Measurements from ENCODE around the gene MYH11. TPM values are rescaled to one million over a fixed set of nuclear protein-coding genes. Genes with fewer than 3 reads are reported as not detected.
A peak's percentile ranks its signal among the peaks of the same experiment; 100 is the strongest.

MYH11 gene
- total RNA-seq, 8 experiments from 2014 or later, result 0.05 to 5.0 (median 1.7) TPM

DNA sequence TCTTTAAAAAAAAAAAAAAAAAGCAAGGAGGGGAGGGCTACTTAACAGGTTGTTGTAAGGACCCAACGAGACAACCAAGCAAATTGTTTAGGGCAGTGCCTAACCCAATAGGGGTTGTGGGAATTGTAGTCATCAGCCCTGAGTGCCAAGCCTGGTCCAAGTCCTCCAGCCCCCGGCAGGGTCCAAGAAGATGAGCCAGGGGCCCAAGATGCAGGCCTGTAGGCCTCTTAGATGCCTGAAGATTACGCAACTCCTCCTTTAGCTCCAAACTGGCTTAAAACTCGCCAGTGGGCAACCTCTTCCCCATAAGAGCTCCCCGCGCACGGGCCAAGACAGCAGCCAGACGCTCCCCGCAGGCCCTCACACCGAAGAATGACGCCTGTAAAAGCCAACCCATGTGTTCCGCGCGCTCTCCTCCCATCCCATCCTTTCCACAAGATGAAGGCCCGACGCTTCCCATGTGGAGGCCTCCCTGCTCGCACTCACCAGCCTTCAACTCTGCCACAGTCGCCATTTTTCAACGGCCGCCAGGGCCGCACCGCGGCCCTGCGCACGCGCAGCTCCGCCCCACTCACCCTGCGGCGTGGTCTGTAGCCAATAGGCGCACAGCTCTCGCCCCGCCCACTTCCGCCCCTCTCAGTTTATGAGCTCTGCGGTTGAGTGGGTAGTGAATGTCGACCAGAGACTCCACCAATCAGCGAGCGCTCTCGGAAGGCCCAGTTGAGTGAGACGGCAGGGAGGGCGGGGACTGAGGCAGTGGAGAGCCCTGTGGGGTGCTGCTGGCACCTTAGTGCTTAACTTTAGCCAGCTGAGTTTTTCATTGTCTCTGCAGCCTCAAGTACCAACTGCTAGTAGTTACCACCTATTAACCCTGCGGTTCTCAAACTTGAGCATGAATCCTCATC lies 31.5 kb upstream of the MYH11 start, which contains the start of gene CEP20:
TSS of gene CEP20 (minus strand) at position 532 of the 905 bp plus-strand sequence. CDS start at position 514, 18 bp downstream.
- 0% methylated on average over 1 to 5 of the region's 41 CpGs; no CpG with 5 or more reads in 3 of the 10 experiments for WGBS, 10 experiments
- in situ Hi-C loops (cut with MboI; ENCODE audit: low pct_unique_long_range_greater_than_20kb in 2 of 9, low sequenced_read_pairs in 9 of 9, unreplicated experiment in 9 of 9), result no loop called here
- Histone ChIP-seq H3K27ac (peak within 1 kb of the TSS; percentile 68 to 82), H3K4me3 (peak within 1 kb of the TSS; percentile 61 to 86 (median 73)), H3K4me1 (replicated peaks in 1 of 2) (peaks cover 8 to 12% of the 10 kb centered on the region in 2 donors)
- ATAC-seq (replicated peaks in 6 of 8), result peak; percentile 98 to 100 (median 99)

DNA sequence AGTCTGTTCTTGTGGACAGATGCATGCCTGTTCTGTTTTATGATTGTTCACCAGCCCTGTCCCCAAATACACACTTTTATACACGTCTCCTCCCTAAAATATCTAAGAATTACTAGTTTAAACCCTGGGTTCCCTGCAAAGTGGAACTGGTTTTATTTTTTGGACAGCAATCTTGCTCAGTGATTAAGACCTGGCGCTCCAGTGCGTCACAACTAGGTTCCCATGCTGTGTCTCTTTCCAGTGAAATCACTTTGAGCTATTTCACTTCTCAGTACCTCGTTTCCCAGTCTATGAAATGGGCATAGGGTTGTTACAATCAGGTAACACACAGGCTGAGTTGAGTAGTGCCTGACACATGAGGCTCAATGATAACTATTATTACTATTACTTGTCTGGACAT lies 30.5 kb upstream of the MYH11 start:
- Histone ChIP-seq H3K27ac (no peak overlapping the region), H3K4me1 (replicated peaks in 1 of 2) (peaks cover 8 to 12% of the 10 kb centered on the region in 2 donors), H3K4me3 (peak overlapping the region; percentile 61 to 86 (median 73))
- in situ Hi-C loops (cut with MboI; ENCODE audit: low pct_unique_long_range_greater_than_20kb in 2 of 9, low sequenced_read_pairs in 9 of 9, unreplicated experiment in 9 of 9), result no loop called here
- 20 to 84% (median 51%) methylated on average over 1 to 4 of the region's 4 CpGs; no CpG with 5 or more reads in 4 of the 10 experiments for WGBS, 10 experiments
- no peak for ATAC-seq (replicated peaks in 6 of 8)

DNA sequence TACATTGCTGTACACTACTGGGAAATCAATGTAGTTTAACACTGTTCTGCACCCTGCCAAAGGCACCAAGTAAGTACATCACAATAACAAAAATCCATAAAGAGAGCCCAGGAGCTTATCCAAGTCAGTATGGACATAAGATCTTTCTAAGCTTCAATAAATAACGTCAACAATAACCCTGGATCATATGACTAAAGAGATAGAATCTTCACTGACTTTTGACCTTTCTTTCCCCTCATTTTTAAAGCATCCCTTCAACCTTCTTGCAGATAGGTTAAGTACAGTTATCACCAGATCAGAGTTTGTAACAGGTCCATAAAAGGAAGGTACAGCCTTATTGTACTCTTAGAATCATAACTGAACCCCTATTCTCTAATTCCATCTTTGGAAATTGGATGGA lies 29.2 kb upstream of the MYH11 start:
- Histone ChIP-seq H3K27ac (no peak overlapping the region), H3K4me1 (replicated peaks in 1 of 2) (peaks cover 8 to 12% of the 10 kb centered on the region in 2 donors), H3K4me3 (no peak overlapping the region)
- 0 to 75% (median 33%) methylated on average over 1 of the region's 1 CpG; no CpG with 5 or more reads in 6 of the 10 experiments for WGBS, 10 experiments
- no peak for ATAC-seq (replicated peaks in 6 of 8)
- in situ Hi-C loops (cut with MboI; ENCODE audit: low pct_unique_long_range_greater_than_20kb in 2 of 9, low sequenced_read_pairs in 9 of 9, unreplicated experiment in 9 of 9), result no loop called here

DNA sequence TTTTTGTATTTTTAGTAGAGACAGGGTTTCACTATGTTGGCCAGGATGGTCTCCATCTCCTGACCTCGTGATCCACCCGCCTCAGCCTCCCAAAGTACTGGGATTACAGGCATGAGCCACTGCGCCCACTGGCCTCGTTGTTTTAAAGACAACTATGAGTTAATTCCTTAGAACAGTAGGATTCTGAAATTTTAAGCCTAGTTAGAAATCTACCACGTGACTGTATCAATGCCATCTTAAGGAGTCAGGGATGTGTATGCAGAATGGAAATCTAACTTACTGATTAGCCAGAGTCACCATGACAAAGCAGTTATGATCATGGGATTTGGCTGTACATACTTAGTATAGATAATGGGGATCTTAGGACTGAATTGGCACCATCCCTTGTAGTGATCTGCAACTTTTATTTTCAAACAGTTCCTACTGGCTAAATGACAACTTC lies 28.8 kb upstream of the MYH11 start:
- ATAC-seq (replicated peaks in 6 of 8), result no peak
- WGBS, 10 experiments, result 40 to 100% (median 91%) methylated on average over 1 to 2 of the region's 5 CpGs; no CpG with 5 or more reads in 4 of the 10 experiments
- in situ Hi-C loops (cut with MboI; ENCODE audit: low pct_unique_long_range_greater_than_20kb in 2 of 9, low sequenced_read_pairs in 9 of 9, unreplicated experiment in 9 of 9), result no loop called here
- H3K27ac ChIP-seq, result no peak overlapping the region
- H3K4me1 ChIP-seq (replicated peaks in 1 of 2), result peaks cover 8 to 12% of the 10 kb centered on the region in 2 donors
- H3K4me3 ChIP-seq, result no peak overlapping the region

DNA sequence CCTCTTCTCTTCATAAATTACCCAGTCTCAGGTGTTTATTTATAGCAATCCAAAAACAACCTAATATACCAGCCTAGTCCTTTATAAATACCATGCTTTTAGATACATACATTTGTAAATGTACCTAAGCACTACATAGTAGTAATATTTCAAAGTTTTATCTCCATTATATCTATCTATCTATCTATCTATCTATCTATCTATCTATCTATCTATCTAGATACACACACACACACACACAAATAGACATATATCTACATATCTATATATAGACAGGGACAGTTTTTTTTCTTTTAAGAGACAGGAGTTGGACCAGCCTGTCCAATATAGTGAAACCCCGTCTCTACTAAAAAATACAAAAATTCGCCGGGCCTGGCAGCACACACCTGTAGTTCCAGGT lies 25.7 kb upstream of the MYH11 start:
- no peak for ATAC-seq (replicated peaks in 6 of 8)
- in situ Hi-C loops (cut with MboI; ENCODE audit: low pct_unique_long_range_greater_than_20kb in 2 of 9, low sequenced_read_pairs in 9 of 9, unreplicated experiment in 9 of 9), result no loop called here

DNA sequence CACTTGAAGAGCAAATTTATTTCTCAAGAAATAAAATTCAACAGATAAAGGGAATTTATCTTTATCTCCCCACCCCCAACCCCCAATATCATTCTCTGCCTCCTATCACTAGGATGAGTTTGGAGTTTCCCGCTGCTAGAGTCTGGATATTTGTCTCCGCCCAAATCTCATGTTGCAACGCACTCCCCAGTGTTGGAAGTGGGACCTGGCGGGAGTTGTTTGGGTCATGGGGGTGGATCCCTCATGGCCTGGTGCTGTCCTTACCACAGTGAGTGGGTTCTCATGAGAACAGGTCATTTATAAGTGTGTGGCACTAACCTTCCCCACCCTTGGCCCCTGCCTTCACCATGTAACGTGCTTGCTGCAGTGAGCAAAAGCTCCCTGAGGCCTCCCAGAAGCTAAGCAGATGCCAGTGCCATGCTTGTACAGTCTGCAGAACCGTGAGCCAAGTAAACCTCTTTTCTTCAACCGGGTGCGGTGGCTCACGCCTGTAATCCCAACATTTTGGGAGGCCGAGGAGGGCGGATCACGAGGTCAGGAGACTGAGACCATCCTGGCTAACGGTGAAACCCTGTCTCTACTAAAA lies 25.1 kb upstream of the MYH11 start:
- Histone ChIP-seq H3K4me1 (replicated peaks in 1 of 2) (no peaks in the 10 kb centered on the region), H3K27ac (no peak overlapping the region), H3K4me3 (no peak overlapping the region)
- ATAC-seq (replicated peaks in 6 of 8), result no peak
- 77 to 93% (median 89%) methylated on average over 2 to 8 of the region's 13 CpGs; no CpG with 5 or more reads in 5 of the 10 experiments for WGBS, 10 experiments
- in situ Hi-C loops (cut with MboI; ENCODE audit: low pct_unique_long_range_greater_than_20kb in 2 of 9, low sequenced_read_pairs in 9 of 9, unreplicated experiment in 9 of 9), result no loop called here

More for the DNA sequence above, 25.7 kb upstream of the MYH11 start:
- Histone ChIP-seq H3K27ac (no peak overlapping the region), H3K4me1 (replicated peaks in 1 of 2) (peaks cover 4 to 6% of the 10 kb centered on the region in 2 donors), H3K4me3 (no peak overlapping the region)
- WGBS, 10 experiments, result 95 to 100% (median 100%) methylated on average over 1 to 3 of the region's 3 CpGs; no CpG with 5 or more reads in 4 of the 10 experiments

DNA sequence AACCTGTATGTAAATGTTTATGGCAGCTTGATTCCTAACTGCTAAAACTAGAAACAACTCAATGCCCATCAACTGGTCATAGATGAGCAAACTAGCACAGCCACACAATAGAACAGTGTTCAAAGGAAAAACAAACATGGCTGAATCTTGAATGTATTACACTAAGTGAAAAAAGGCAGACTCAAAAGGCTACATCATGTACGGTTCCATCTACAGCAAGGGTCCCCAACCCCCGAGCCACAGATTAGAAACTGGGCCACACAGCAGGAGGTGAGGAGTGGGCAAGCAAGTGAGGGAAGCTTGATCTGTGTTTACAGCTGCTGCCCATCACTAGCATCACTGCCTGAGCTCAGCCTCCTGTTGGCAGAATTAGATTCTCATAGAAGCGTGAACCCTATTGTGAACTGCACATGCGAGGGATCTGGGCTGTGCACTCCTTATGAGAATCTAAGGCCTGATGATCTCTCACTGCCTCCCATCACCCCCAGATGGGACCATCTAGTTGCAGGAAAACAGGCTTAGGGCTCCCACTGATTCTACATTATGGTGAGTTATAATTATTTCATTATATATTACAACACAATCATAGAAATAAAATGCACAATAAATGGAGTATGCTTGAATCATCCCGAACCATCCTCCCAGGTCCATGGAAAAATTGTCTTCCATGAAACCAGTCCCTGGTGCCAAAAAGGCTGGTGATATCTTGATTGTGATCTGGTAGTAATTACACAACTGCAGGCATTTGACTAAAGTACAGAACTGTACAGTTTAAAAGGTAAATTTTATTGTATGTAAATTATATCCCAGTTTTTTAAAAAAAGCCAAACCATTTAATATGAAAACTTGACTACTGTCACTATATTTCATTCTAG lies 23.8 kb upstream of the MYH11 start:
- no peak overlapping the region for H3K4me3 ChIP-seq
- WGBS, 10 experiments, result 53 to 100% (median 71%) methylated on average over 1 to 4 of the region's 5 CpGs; no CpG with 5 or more reads in 3 of the 10 experiments
- H3K4me1 ChIP-seq (replicated peaks in 1 of 2), result no peaks in the 10 kb centered on the region
- in situ Hi-C loops (cut with MboI; ENCODE audit: low pct_unique_long_range_greater_than_20kb in 2 of 9, low sequenced_read_pairs in 9 of 9, unreplicated experiment in 9 of 9), result no loop called here
- no peak overlapping the region for H3K27ac ChIP-seq
- peak in 5 of 8 experiments; percentile 24 to 53 (median 40) for ATAC-seq (replicated peaks in 6 of 8)

DNA sequence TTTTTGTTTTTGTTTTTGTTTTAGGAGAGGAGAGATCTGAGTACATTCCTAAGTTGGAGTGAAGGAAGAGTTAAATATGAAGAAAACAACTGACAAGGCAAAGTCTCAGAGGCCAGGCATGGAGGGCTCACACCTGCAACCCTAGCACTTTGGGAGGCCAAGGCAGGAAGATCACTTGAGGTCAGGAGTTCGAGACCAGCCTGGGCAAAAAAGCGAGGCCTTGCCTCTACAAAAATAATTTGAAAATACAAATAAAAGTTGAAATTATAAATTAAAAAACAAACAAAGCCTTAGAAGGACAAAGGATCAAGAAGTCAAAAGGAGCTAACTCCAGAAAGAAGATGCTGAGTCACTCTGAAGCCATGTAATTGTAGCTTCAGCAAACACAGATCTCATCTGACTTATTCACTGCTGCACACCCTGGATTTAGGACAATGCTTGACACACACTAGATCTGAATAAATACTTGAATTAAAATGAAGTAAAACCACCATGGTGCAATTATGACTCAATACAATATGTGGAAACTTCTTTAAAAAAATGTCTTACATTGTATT lies 22.5 kb upstream of the MYH11 start:
- Histone ChIP-seq H3K4me1 (replicated peaks in 1 of 2) (no peaks in the 10 kb centered on the region), H3K27ac (no peak overlapping the region), H3K4me3 (no peak overlapping the region)
- 70 to 100% (median 94%) methylated on average over 1 to 2 of the region's 2 CpGs; no CpG with 5 or more reads in 1 of the 10 experiments for WGBS, 10 experiments
- in situ Hi-C loops (cut with MboI; ENCODE audit: low pct_unique_long_range_greater_than_20kb in 2 of 9, low sequenced_read_pairs in 9 of 9, unreplicated experiment in 9 of 9), result no loop called here
- ATAC-seq (replicated peaks in 6 of 8), result peak in 6 of 8 experiments; percentile 38 to 88 (median 68)

DNA sequence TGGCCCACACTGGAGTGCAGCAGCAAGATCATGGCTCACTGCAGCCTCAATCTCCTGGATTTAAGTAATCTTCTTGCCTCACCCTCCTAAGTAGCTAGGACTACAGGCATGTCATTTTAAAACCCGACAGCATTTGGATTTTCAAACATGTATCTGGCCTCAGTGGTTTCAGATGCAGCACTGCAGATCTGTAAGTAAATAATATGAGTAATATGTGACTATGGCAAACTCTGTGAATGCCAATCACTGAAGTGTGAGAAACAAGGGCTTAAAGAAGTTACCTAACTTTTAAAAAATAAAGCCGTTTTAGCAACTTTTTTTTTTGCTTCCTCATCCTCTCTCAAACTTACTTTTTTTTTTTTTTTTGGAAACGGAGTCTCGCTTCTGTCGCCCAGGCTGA lies 19.7 kb upstream of the MYH11 start:
- no peak overlapping the region for H3K27ac ChIP-seq
- H3K4me1 ChIP-seq (replicated peaks in 1 of 2), result no peaks in the 10 kb centered on the region
- in situ Hi-C loops (cut with MboI; ENCODE audit: low pct_unique_long_range_greater_than_20kb in 2 of 9, low sequenced_read_pairs in 9 of 9, unreplicated experiment in 9 of 9), result no loop called here
- H3K4me3 ChIP-seq, result no peak overlapping the region
- ATAC-seq (replicated peaks in 6 of 8), result no peak
- 71 to 100% (median 98%) methylated on average over 1 to 5 of the region's 5 CpGs; no CpG with 5 or more reads in 2 of the 10 experiments for WGBS, 10 experiments

DNA sequence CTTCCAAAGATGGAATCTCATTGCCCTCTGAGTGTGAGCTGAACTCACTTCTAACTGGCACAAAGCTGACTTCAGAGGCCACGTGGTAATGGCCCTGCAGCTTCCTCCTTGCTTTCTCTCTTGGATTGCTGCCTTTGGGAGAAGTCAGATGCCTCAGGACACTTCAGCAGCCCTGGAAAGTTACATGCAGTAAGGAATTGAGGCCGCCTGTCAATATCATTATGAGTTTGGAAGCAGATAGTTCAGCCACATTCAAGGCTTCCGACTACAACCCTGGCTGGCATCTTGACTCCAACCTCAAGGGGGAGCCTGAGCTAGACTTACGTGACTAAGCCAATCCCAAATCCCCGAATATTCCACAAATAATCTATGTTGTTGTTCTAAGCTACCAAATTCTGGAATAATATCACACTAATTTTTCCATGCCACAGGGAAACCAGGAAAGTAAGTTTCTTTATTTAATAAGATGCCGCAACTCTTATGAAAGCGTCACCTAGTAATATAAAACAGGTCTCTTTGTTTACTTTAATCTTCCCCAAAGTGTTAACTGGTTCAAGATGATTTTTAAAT lies 18.0 kb upstream of the MYH11 start:
- no peak overlapping the region for H3K4me3 ChIP-seq
- H3K27ac ChIP-seq, result no peak overlapping the region
- 15 to 86% (median 40%) methylated on average over 2 to 6 of the region's 7 CpGs; no CpG with 5 or more reads in 3 of the 10 experiments for WGBS, 10 experiments
- peak in 5 of 8 experiments; percentile 52 to 94 (median 81) for ATAC-seq (replicated peaks in 6 of 8)
- H3K4me1 ChIP-seq (replicated peaks in 1 of 2), result no peaks in the 10 kb centered on the region
- in situ Hi-C loops (cut with MboI; ENCODE audit: low pct_unique_long_range_greater_than_20kb in 2 of 9, low sequenced_read_pairs in 9 of 9, unreplicated experiment in 9 of 9), result loop anchor here in 2 of 9 experiments (25.0 kb wide), 1 partner anchor 262 kb away; no protein-coding TSS in a partner anchor

DNA sequence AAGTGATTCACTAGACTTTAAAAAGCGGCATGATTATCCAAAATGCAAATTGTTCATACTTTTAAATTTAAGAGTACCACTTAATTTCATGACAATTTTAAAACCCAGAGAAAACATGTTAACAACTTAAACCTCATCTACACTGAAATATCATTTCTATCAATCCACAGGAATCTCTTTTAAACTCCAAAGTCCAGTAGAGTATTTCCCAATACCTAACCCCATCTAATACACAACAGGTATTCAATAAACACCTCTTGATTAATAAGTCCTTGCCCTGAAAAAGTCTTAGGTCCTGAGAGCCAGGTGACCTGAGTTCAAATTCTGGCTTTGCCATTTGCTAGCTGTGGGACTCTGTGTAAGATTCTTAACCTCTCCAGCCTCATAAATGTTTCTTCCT lies 16.9 kb upstream of the MYH11 start:
- Histone ChIP-seq H3K4me3 (no peak overlapping the region), H3K27ac (no peak overlapping the region), H3K4me1 (replicated peaks in 1 of 2) (no peaks in the 10 kb centered on the region)
- ATAC-seq (replicated peaks in 6 of 8), result no peak
- WGBS, 10 experiments, result 0 to 100% (median 100%) methylated on average over 1 of the region's 1 CpG; no CpG with 5 or more reads in 5 of the 10 experiments
- in situ Hi-C loops (cut with MboI; ENCODE audit: low pct_unique_long_range_greater_than_20kb in 2 of 9, low sequenced_read_pairs in 9 of 9, unreplicated experiment in 9 of 9), result loop anchor here in 2 of 9 experiments (25.0 kb wide), 1 partner anchor 264 kb away; no protein-coding TSS in a partner anchor

DNA sequence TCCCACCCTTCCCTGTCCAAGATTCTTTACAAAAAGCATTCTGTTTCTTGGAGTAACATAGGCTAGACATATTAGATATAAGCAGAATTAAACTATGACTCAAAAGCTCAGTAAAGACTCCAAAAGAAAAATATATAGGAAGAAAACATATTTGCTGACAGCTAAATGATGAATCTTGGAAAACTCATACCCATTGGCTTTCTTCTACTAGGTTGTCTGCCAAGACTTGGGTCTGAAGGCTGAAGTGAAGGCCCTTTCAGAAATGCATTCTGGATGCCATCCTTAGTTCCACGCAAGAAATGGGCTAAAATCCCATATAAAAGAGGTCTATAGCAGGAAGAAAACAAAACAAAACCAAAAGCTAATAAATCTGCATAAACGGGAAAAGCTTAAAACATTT lies 16.5 kb upstream of the MYH11 start:
- no peak overlapping the region for H3K4me3 ChIP-seq
- in situ Hi-C loops (cut with MboI; ENCODE audit: low pct_unique_long_range_greater_than_20kb in 2 of 9, low sequenced_read_pairs in 9 of 9, unreplicated experiment in 9 of 9), result loop anchor here in 2 of 9 experiments (25.0 kb wide), 1 partner anchor 264 kb away; no protein-coding TSS in a partner anchor
- no peak for ATAC-seq (replicated peaks in 6 of 8)
- H3K27ac ChIP-seq, result no peak overlapping the region
- H3K4me1 ChIP-seq (replicated peaks in 1 of 2), result no peaks in the 10 kb centered on the region
- WGBS, 10 experiments, result 29 to 100% (median 100%) methylated on average over 1 to 2 of the region's 2 CpGs; no CpG with 5 or more reads in 1 of the 10 experiments

Data from motor neuron (in vitro differentiated cells).